H9 (cell line): Measurements from ENCODE around the gene MAP1B. TPM values are rescaled to one million over a fixed set of nuclear protein-coding genes. Genes with fewer than 3 reads are reported as not detected.
"Not testable (repeated sequence)": the region's sequence is repeated elsewhere in the genome, so short reads cannot be mapped to it uniquely, and the experiment has no call there.

Experiments used
- DNase-seq: peaks from one replicate; pipeline ENCODE4 v3.0.0-alpha.2; 2017
- H2AFZ ChIP-seq: one replicate; pipeline ENCODE4 v1.6.1; 2013; ENCODE audit warnings: mild to moderate bottlenecking, low read length, control low read depth, moderate library complexity
- H2AK5ac ChIP-seq: 2 replicates; pipeline ENCODE4 v1.6.1; 2013; ENCODE audit warnings: low read length, control low read depth, mixed read lengths; ENCODE audit not compliant: insufficient read length
- H2BK120ac ChIP-seq: one replicate; pipeline ENCODE4 v1.6.1; 2013; ENCODE audit warnings: low read depth, mild to moderate bottlenecking, low read length, control low read depth, inconsistent platforms; ENCODE audit not compliant: poor library complexity, severe bottlenecking
- H2BK12ac ChIP-seq: 2 replicates; pipeline ENCODE4 v1.6.1; 2013; ENCODE audit warnings: low read length, control low read depth, mixed read lengths, low read depth; ENCODE audit not compliant: insufficient read length
- H2BK15ac ChIP-seq: 2 replicates; pipeline ENCODE4 v1.6.1; 2013; ENCODE audit warnings: low read depth, low read length, control low read depth
- H2BK20ac ChIP-seq: one replicate; pipeline ENCODE4 v1.6.1; 2013; ENCODE audit warnings: low read depth, mild to moderate bottlenecking, low read length, control low read depth, inconsistent platforms; ENCODE audit not compliant: poor library complexity, severe bottlenecking
- H2BK5ac ChIP-seq: 2 replicates; pipeline ENCODE4 v1.6.1; 2013; ENCODE audit warnings: low read length, control low read depth, mixed read lengths; ENCODE audit not compliant: insufficient read length
- H3K14ac ChIP-seq: 2 replicates; pipeline ENCODE4 v1.6.1; 2013; ENCODE audit warnings: low read length, control low read depth; ENCODE audit not compliant: insufficient read depth
- H3K18ac ChIP-seq: 2 replicates; pipeline ENCODE4 v1.6.1; 2013; ENCODE audit warnings: low read depth, mild to moderate bottlenecking, mixed read lengths, low read length, control low read depth; ENCODE audit not compliant: insufficient read length
- H3K23ac ChIP-seq: 2 replicates; pipeline ENCODE4 v1.6.1; 2013; ENCODE audit warnings: low read length, control low read depth, mixed read lengths, low read depth; ENCODE audit not compliant: insufficient read length
- H3K23me2 ChIP-seq: 2 replicates; pipeline ENCODE4 v1.6.1; 2013; ENCODE audit warnings: low read depth, mild to moderate bottlenecking, mixed read lengths, low read length, control low read depth; ENCODE audit not compliant: insufficient read length, poor library complexity, severe bottlenecking
- H3K27ac ChIP-seq: 2 replicates; pipeline ENCODE4 v1.5.1; 2013; ENCODE audit warnings: low read length, control low read depth, mixed read lengths, low read depth; ENCODE audit not compliant: insufficient read length
- H3K27me3 ChIP-seq: 2 replicates; pipeline ENCODE4 v1.6.1; 2013; ENCODE audit warnings: low read length, control low read depth, inconsistent platforms; ENCODE audit not compliant: insufficient read depth
- H3K4ac ChIP-seq: 2 replicates; pipeline ENCODE4 v1.6.1; 2013; ENCODE audit warnings: low read depth, mild to moderate bottlenecking, control low read depth, inconsistent platforms, low read length, moderate library complexity
- H3K4me1 ChIP-seq: 2 replicates; pipeline ENCODE4 v1.6.1; 2013; ENCODE audit warnings: low read length, control low read depth, inconsistent platforms; ENCODE audit not compliant: insufficient read depth
- H3K4me2 ChIP-seq: 2 replicates; pipeline ENCODE4 v1.6.1; 2013; ENCODE audit warnings: low read length, control low read depth, mixed read lengths; ENCODE audit not compliant: insufficient read length, insufficient read depth
- H3K56ac ChIP-seq: 2 replicates; pipeline ENCODE4 v1.6.1; 2013; ENCODE audit warnings: low read depth, mild to moderate bottlenecking, mixed read lengths, low read length, control low read depth; ENCODE audit not compliant: insufficient read length
- H3K79me1 ChIP-seq: 2 replicates; pipeline ENCODE4 v1.6.1; 2013; ENCODE audit warnings: low read depth, mild to moderate bottlenecking, moderate library complexity, low read length, control low read depth, inconsistent platforms; ENCODE audit not compliant: insufficient read depth, poor library complexity, severe bottlenecking
- H3K79me2 ChIP-seq: 2 replicates; pipeline ENCODE4 v1.6.1; 2013; ENCODE audit warnings: low read length, control low read depth, inconsistent platforms; ENCODE audit not compliant: insufficient read depth
- H3K9ac ChIP-seq: 2 replicates; pipeline ENCODE4 v1.6.1; 2013; ENCODE audit warnings: low read length, control low read depth, mixed read lengths; ENCODE audit not compliant: insufficient read length; ENCODE audit errors: extremely low read depth
- H3K9me3 ChIP-seq: one replicate; pipeline ENCODE4 v1.6.1; 2013; ENCODE audit warnings: low read depth, low read length, inconsistent platforms; ENCODE audit not compliant: control insufficient read depth
- H3T11ph ChIP-seq: one replicate; pipeline ENCODE4 v1.6.1; 2013; ENCODE audit warnings: mild to moderate bottlenecking, low read length, control low read depth, inconsistent platforms
- H4K20me1 ChIP-seq: one replicate; pipeline ENCODE4 v1.6.1; 2013; ENCODE audit not compliant: control insufficient read depth, insufficient read length, insufficient read depth
- H4K5ac ChIP-seq: 2 replicates; pipeline ENCODE4 v1.6.1; 2013; ENCODE audit warnings: low read depth, mild to moderate bottlenecking, mixed read lengths, low read length, control low read depth; ENCODE audit not compliant: insufficient read length
- H4K8ac ChIP-seq: replicated peaks from 2 replicates; pipeline ENCODE4 v1.6.1; 2013; ENCODE audit warnings: low read length, control low read depth, mixed read lengths, low read depth; ENCODE audit not compliant: insufficient read length
- H4K91ac ChIP-seq: 2 replicates; pipeline ENCODE4 v1.6.1; 2013; ENCODE audit warnings: low read depth, mild to moderate bottlenecking, moderate library complexity, mixed read lengths, low read length, control low read depth; ENCODE audit not compliant: insufficient read length
- H3K27ac Mint-ChIP-seq, 3 experiments: 2 replicates in 2 of 3; 3 replicates in 1 of 3; pipeline ENCODE4 v1.8.0; 2020 to 2021; ENCODE audit warnings: mixed read lengths in 3 of 3, mild to moderate bottlenecking in 1 of 3, moderate library complexity in 1 of 3
- H3K27me3 Mint-ChIP-seq: 2 replicates; pipeline ENCODE4 v1.8.0; 2021; ENCODE audit warnings: low read depth, mild to moderate bottlenecking, moderate library complexity, mixed read lengths
- H3K36me3 Mint-ChIP-seq, 3 experiments: 2 replicates in 2 of 3; 3 replicates in 1 of 3; pipeline ENCODE4 v1.8.0; 2020 to 2021; ENCODE audit warnings: low read depth in 3 of 3, mixed read lengths in 3 of 3; ENCODE audit not compliant: insufficient read depth in 1 of 3
- H3K4me1 Mint-ChIP-seq, 2 experiments: 2 replicates each; pipeline ENCODE4 v1.8.0; 2020; ENCODE audit warnings: mixed read lengths in 2 of 2
- H3K4me3 Mint-ChIP-seq, 2 experiments: 2 replicates in 1 of 2; 3 replicates in 1 of 2; pipeline ENCODE4 v1.8.0; 2020 to 2021; ENCODE audit warnings: mild to moderate bottlenecking in 2 of 2, mixed read lengths in 2 of 2, moderate library complexity in 1 of 2
- H3K9me3 Mint-ChIP-seq, 2 experiments: 2 replicates in 1 of 2; 3 replicates in 1 of 2; pipeline ENCODE4 v1.8.0; 2020; ENCODE audit warnings: mild to moderate bottlenecking in 2 of 2, mixed read lengths in 2 of 2, moderate library complexity in 1 of 2
- CTCF ChIP-seq: fragments of 200-600 bp; sonication (generic); conservative IDR thresholded peaks from 3 replicates; pipeline ENCODE4 v1.8.0; 2021; ENCODE audit warnings: antibody characterized with exemption, mild to moderate bottlenecking
- WGBS: extraction: QIAGEN DNeasy Blood & Tissue Kit; methylation state at CpG from one replicate; pipeline ENCODE4 v1.1.7; 2013; ENCODE audit warnings: missing lambda C conversion rate, low lambda C conversion rate, mixed read lengths; ENCODE audit not compliant: insufficient read length; ENCODE audit errors: extremely low coverage; 5-methylcytosine and 5-hydroxymethylcytosine counted together
- total RNA-seq: library from RNA; stranded (reverse); gene quantifications from 2 replicates; pipeline ENCODE4 v1.2.1, GENCODE V29; 2021

Gene MAP1B
- total RNA-seq, 1 experiment from 2014 or later = 67.5 TPM

- Histone ChIP-seq H4K91ac (no peak overlapping the region), H3K4me1 (no peaks in the 10 kb centered on the region), H3K9ac (no peak overlapping the region), H3K18ac (no peak overlapping the region), H3K4me2 (no peak overlapping the region), H2BK12ac (no peak overlapping the region), H3K27me3 (no peaks in the 10 kb centered on the region), H2AFZ (no peak overlapping the region), H4K5ac (no peak overlapping the region), H3K56ac (no peak overlapping the region), H3K27ac (no peak overlapping the region), H3T11ph (no peak overlapping the region), H4K20me1 (no peaks in the 10 kb centered on the region), H3K14ac (no peak overlapping the region), H2AK5ac (no peak overlapping the region), H3K79me1 (no peaks in the 10 kb centered on the region), H2BK20ac (no peak overlapping the region), H2BK5ac (no peak overlapping the region), H4K8ac (no peak overlapping the region), H2BK15ac (no peak overlapping the region), H2BK120ac (no peak overlapping the region), H3K23ac (no peak overlapping the region), H3K4ac (no peak overlapping the region), H3K79me2 (no peaks in the 10 kb centered on the region), H3K9me3 (no peaks in the 10 kb centered on the region), H3K23me2 (no peaks in the 10 kb centered on the region)
- no peak overlapping the region for H3K4me3 Mint-ChIP-seq
- no peak for DNase-seq
- no peaks in the 10 kb centered on the region for H3K9me3 Mint-ChIP-seq
- H3K27ac Mint-ChIP-seq = no peak overlapping the region
- no peaks in the 10 kb centered on the region for H3K36me3 Mint-ChIP-seq
- no peaks in the 10 kb centered on the region for H3K27me3 Mint-ChIP-seq
- WGBS = no CpG with 5 or more reads among the region's 2 CpGs
- TF ChIP-seq CTCF = no peak
- H3K4me1 Mint-ChIP-seq = no peaks in the 10 kb centered on the region
These were observed 22.0 kb upstream of the MAP1B start for GRCh38 chr5:72085319-72085718.

- H3K27ac Mint-ChIP-seq, H3K18ac ChIP-seq, H3K79me2 ChIP-seq, H3K79me1 ChIP-seq, H4K91ac ChIP-seq, H2BK12ac ChIP-seq, H3K9me3 Mint-ChIP-seq, H3K4me2 ChIP-seq, H4K8ac ChIP-seq, DNase-seq, H2AK5ac ChIP-seq, H2AFZ ChIP-seq, H2BK5ac ChIP-seq, H3K27ac ChIP-seq, H2BK20ac ChIP-seq, H3K4ac ChIP-seq, H4K20me1 ChIP-seq, H3K23me2 ChIP-seq, H3K4me1 Mint-ChIP-seq, H2BK15ac ChIP-seq, H3K4me3 Mint-ChIP-seq, H3K9me3 ChIP-seq, H2BK120ac ChIP-seq, H3K9ac ChIP-seq, H3K23ac ChIP-seq, H3K27me3 Mint-ChIP-seq, H4K5ac ChIP-seq, H3T11ph ChIP-seq, H3K4me1 ChIP-seq, H3K36me3 Mint-ChIP-seq, H3K27me3 ChIP-seq, H3K56ac ChIP-seq, H3K14ac ChIP-seq: not testable (repeated sequence)
- WGBS = no CpG with 5 or more reads among the region's 8 CpGs
These were observed 17.6 kb upstream of the MAP1B start for GRCh38 chr5:72089713-72090112.
